GM19035 (cell line): ENCODE measurements around the gene NOTCH1.

Experiments
- ATAC-seq: cut with Tn5 transposase; IDR thresholded peaks from one replicate; pipeline ENCODE4 v1.9.1; 2021; ENCODE audit not compliant: unreplicated experiment

The NOTCH1 gene

DNA sequence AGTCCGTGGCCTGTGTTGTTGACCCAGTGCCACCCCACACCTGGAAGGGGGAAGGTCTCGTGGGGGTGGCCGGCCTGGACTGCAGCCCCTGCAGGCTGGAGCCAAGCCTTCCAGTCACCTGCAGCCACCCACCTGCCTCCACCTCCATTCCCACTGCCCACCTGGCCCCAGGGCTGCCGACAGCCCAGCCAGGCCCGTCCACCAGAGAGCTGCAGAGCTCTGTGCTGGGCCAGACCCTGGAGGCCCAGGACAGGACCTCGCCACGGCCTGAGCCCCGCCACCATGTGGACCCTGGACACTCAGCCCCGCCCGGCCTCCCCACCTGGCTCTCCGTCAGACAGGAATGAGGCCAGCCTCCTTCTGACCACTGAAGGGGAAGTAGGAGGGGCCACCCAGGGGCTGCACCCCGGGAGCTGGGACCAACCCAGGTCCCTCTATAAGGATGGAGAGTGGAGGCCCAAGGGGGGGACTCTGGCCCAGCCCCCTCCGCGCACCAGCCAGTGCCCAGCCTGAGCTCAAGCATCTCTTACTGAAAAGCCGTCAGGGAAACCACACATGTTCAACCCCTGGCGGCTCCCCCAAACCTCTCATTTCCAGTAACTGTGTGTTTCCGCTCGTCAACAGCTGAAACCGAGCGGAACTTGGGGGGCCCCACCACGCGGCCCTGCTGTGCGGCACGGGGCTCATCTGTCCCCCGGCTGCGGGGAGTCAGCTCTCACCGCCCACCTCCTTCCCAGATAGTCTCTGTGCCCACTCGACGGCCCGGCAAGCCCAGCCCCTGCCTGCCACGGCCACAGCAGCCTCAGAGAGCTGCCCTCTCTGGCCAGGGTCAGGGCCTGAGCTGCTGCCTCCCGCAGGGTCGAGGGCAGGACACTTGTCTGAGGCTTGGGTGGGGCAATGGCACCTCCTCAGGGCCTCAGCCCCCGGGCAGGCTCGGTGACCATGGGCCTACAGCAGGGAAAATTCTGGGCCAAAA, 12.8 kb downstream of the NOTCH1 start:
- no peak for ATAC-seq

DNA sequence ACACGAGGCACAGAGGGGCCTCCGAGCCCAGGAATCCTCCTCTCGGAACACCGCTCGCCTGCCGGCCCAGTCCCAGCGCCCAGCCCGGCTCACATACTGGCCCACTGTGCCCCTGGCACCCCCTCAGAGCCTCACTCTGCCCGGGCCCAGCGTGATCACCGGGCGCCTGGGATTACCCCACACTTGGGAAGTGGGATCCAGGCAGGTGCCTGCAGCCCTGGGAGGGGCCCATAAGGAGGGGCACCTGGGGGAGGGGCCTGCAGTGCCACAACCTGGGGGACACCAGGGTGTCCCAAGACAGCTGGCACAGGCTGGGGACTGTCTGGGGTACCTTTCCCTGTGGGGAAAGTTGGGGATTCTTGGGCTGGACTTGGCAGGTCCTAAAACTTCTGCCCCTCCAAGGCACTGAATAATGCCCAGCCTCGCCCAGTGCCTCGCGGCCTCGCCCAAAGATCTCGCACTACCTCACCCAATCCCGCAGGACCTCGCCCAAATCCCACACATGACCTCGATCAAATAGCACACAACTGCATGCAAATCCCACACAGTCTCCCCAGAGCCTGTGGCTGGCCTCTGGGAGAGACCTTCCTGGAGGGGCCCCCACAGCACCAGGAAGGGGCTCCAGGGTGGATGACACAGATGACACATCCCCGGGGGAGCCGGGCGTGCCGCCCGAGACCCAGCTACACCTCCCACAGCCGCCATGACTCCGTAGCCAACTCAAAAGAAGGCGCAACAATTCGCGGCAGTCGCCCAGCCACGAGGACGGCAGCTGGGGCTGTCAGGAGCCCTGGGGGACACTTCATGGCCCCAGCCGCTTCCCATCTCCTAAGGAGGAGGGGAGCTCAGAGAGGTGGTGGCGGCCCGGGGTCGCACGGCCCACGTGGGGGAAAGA, 13.7 kb downstream of the NOTCH1 start:
- no peak for ATAC-seq

DNA sequence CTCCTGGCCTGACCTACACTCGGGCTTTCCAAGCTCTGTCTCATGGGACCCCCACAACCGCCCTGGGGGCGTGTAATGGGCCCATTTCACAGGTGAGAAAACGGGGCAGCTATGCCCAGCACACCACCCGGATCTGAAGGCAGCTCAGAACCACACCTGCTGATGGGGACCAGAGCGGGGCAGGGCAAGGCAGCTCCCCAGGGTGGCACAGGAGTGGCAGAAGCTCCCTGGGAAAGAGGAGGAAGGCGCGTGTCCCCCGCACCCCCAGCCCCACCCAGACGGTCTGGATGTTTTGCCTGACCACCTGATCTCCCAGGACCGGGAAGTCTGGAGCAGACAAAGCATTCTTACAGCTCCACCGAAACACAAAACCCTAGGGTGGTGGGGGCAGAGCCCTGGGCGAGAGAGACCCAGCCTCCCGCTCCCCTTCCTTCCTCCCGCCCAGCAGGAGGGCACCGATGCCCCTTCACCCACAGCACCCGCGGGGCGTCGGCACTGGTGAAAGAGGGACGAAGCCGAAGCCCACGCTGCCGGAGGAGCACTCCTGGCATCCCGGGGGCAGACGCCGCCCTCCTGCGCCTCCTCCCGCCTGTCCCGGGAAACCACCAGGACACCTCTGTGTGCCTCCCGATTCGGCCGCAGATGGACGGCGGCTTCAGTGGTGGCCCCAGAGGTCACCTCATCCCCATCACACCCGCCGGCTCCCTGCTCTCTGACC, 14.5 kb downstream of the NOTCH1 start:
- ATAC-seq: no peak

DNA sequence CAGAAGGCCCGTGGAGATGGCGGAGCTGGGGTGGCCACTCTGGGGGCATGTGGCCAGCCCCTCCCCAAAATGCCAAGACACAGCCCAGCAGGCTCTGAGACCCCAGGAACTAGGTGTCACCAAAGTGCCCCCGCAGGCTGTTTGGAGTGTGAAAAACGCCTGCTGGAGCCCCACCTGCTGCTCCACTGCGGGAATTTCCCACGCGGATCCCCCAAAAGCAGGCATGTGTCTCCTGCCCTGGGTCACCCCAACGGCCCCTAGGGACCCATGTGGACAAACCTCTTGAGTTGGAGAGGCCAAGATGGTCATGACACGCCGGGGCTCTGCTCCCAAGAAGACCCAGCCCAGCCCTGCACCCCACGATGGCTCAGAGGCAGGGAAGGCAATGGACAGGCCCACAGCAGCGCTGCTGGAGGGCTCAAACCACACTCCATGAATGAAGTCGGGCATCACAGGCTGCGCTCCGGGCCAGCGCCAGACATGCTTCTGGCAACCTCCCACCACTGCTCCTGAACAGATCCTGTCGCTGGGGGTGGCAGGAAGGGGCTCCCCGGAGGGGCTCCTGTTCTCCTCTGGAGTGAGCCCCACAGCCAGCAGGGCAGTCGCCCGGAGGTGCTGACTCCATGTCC, 15.3 kb downstream of the NOTCH1 start:
- no peak for ATAC-seq

DNA sequence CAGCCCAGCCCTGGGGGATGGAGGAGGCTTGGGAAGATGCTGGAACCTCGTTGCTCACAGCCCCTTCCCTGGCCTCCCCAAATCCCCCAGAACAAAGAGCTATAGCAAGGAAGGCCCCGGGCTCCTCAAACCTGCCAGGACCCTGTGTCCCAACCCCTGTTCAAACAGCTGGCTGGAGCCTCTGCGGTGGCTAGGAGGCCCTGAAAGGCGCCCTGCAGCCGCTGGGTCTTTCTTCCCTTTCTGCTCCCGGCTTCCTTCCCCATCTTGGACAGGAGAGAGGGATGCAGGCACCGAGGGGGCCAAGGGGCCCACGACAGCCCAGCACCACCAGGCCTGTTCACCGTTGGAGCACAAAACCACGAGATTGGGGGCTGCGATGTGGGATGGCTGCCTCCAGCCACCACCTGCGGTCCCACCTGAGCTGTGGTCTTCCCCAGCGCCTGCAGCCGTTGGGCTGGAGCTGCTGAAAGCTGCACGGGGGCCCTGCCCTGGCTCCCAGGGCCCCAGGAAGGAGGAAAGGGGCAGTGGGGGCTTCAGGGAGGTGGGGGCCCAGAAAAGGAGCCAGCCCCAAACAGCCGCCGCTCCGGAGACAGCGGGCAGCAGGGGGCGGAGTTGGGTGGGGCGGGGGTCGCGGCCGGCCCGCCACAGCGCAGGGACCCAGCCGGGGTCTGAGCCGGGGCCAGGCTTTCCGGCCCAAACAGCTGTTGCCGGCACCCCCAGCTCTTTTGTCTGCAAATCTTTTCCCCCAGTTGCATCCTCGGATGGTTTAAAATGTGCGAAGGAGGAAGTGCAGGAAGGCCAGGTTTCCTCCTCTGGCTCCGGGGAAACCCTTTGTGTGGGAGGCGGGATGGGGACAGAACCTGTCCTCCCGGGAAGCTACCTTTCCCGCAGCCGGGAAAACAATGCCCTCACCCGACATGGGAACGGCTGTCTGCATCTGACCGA, 16.1 kb downstream of the NOTCH1 start:
- ATAC-seq: no peak

DNA sequence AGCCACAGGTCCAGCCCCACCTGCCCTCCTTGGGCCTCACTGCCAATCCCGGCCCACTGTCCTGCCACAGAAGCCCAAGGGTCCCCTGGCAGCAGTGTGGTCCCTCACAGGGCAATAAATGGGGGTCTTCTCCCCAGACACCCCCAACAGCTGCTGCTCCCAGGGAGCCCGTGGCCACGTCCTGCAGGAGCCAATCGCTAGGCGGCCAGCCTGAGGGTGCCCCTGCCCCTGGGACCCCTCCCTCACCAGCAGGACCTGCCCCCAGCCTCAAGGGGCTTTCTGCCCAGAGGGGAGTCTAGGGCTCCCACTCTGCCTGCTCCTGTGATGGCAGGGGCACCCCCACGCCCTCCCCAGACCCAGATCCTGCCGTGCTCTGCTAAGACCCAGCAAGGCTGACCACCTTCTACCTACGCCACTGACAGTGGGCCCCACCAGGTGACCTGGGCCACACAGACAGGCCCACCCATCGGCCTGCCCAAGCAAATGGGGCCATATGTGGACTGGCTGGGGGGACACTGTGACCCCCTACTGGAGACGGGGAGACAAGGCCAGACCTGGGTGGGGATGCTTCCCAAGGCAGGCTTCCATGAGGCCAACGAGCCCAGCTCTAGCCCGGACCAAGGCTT, 17.0 kb downstream of the NOTCH1 start:
- ATAC-seq: no peak

DNA sequence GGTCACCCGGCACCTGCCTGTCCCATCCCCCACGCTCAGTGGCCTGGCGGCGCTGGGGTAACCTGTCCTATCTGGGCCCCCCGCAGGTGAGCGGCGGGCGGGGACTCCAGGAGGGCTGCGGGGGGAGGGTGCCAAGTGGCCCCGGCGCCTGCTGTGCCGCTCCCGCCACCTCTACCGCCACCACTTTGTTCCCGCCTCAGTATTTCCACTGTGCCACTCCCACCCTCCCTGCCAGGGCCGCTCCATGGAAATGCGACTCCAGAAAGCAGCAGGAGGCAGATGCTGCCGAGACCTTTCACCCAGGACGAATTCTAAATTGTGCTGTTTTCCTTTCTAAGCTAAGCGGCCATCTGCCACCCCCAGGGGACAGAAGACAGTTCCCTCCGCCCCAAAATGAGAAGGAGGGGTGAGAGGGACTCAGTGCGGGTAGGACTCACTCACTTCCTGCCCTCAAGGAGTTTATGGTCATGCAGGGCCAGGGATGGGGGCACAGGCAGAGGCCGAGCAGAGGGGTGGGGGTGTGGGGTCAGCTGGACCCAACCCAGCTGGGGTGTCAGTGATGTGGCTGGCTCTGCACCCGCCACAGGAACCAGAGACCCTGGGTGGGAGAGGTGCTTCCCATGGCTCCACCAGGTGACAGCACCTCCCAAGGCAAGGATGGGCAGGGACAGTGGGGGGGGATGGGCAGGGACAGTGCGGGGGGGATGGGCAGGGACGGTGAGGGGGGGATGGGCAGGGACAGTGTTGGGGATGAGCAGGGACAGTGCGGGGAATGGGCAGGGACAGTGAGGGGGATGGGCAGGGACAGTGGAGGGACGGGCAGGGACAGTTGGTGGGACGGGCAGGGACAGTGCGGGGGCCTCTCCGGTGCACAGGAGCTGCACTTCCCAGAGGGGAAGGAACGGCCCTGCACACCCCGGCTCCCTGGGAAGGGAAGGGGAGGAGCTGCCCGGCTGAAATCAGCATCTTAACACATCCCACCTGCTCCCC, 17.8 kb downstream of the NOTCH1 start:
- ATAC-seq: no peak

DNA sequence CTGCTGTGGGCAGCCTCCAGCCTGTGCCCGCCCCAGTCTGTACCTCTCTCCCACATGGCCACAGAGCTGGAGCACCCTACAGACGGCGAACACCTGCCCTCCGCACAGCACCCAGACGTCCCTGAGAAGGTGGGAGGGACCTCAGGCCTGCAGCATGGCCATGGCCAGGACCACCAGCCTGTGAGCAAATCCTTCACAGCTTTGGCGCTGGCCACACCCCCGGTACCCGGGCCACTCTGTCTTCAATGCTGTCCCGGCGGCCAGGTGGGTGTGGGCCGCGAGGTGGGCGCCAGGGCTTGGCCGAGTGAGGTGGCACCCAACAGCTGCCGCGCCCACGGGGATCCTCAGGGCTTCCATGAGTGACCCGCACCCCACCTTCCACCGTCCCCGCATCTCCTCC, 18.7 kb downstream of the NOTCH1 start:
- no peak for ATAC-seq

DNA sequence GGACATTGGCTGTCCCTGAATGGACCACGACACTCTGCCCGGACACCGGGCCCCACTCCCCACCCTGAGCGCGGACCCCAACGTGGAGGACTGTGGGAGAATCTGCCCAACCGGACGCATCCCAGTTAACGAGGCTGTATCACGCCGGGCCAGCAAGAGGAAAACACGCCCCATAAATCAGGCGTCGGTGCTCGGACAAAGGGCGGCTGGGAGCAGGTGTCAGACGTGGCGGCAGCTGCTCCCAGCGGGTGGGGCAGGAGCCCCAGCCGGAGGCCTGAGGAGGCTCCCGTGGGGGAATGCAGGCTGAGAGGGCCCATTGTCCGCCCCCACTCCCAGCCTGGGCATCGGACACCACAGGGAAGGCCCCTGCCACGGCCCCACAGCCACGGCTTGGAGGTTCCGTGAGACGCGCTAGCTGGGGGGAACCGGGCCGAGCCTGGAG, 19.2 kb downstream of the NOTCH1 start:
- no peak for ATAC-seq

DNA sequence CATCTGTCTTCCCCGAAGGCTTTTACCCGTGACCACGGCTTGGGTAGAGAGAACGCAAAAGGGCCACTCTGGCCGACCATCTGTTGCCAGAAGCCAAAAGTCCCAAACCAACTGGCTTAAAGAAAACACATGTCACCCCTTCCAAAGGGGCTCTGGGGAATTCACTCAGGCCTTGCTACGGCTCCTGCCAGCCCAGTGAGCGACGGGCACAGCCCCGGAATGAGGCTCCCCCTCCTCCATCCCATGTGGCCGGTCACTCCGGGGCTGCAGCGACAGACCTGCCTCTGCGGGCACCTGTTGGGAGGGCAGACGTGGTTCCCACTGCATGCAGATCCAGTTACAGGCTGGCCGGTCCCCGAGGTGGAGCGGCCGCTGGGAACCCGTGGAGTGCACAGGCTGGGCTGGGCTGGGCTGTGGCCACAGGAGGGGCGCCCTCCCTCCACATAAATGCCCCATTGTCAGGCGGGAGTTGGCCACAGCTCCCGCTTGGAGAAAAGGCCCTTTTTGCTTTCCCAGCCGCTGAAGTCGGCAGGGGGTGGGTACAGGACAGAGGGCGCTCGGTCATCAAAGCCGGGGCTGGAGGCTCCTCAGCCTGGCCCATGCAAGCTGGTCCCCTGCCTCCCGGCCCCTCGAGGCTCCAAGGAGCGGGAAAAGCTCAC, 19.9 kb downstream of the NOTCH1 start:
- ATAC-seq: no peak

DNA sequence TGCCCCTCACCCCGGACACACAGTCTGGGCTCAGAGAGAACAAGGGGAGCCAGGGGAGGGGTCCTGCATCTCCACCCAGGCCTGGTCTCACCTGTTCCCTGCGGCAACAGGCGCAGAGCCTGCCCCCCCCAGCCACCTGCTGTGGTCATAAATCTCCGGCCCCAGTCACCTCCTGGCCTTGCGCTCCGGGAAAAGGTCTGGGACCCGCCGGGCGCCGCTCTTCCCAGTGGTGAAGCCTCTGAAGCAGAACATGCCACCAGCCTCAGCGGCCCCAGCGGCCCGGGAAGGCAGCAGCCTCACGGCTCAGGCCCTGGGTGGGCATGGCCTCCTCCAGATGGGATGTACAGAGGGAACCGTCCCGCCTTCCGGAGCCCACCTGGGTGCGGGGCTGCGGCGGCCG, 20.6 kb downstream of the NOTCH1 start:
- no peak for ATAC-seq

DNA sequence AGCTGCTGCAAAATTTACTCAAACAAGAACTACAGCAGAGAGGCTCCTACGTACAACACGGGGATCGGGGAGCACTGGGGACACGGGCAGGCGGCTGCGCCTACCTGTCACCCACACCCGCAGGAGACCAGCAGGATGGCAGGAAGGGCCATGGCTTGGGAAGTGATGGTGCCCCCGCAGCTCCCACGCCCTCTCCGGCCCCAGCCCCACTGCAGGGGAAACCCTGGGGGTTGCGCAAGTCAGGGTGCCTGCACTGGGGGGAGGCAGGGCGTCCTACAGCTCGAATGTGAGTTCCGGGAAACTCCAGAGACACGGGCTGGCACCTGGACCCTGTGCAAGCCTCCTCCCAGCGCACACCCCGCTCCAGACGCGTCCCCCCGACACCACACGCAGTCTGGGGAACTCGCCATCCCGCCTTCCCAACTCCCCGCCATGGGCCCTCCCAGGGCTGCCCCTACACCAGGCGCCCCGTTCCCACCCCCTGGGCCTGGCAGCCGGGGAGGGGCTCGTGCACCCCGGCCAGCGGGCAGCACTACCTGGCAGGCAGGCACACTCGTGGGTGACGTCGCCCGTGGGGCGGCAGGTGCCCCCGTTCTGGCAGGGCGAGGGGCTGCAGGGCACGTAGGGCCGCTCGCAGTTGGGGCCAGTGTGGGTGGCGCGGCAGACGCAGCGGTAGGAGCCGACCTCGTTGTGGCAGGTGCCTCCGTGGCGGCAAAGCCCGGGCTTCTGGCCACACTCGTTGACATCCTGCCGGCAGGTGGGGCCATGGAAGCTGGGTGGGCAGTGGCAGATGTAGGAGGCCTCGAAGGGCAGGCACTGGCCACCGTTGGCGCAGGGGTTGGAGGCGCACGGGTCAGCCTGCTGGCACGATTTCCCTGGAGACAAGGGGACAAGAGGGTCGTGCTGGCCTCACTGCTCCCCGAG, 23.3 kb downstream of the NOTCH1 start:
- ATAC-seq: no peak

DNA sequence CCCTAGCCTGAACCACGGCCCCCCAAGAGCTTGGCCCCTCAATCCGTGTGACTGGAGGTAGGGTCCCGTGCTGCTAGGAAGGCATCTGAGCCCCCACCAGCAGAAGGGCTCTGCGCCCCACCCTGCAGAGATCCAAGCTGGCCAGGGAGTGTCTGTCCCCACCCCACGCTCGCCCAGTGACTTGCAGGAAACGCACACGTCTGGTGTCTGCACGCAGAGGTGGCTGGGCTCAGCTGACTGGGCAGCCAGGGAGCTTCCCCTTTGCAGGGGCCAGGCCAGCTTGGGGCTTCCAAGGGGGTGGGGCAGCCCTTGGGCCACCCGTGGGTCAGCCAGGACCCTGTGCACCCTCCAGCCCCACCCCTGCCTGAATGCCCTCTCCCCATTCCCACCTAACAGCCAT, 24.3 kb downstream of the NOTCH1 start:
- no peak for ATAC-seq

DNA sequence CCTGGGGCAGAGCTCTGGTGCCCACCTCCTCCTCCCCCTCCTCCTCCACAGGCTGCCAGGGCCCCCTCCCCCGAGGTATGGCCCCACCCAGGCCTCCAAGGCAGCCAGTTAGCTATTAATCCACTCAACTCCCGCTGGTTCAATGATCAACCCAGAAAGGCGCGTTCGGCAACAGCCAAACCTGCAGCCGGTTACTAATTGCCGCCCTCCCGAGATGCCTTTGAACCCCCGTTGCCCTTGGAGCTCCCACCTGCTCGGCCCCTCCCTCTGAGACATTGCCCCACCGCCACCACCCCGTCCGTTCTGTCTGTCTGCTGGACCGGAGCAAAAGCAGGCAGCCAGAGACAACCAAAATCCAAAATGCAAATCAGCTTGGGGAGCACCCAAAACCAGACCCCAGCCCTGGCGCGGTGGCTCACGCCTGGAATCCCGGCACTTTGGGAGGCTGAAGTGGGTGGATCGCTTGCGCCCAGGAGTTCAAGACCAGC, 25.8 kb downstream of the NOTCH1 start:
- no peak for ATAC-seq

DNA sequence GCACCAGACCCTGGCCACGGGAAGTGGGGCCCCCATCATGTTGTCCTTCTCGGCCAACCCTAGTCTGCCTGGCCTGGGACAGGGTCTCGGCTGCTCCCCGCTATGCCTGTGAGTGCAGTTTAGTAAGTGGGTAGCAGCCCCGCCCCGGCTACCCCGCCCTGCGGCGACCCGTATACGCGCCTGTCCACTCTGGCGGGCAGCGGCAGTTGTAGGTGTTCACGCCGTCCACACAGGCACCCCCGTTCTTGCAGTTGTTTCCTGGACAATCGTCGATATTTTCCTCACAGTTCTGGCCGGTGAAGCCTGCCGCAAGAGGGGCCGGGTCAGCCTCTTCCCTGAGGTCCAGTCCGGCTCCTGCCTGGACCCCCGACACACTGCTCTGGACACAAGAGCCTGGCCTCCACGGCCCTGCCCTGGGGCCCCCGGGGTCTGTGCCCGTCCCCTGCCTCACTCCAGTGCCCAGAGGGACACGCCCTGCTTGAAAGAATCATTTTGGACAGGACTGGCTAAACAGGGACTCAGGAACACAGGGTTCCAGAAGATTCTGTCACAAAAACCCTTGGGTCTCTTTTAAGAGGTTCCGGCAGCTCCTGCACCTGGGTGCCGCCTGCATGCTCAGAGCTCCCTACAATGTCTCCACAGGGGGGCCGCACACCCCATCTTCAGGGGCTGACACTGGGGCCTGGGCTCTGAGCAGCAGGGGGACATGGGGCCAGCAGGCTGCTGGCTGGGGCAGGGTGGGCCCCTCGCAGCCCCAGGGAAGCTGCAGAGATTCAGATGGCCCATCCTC, 26.4 kb downstream of the NOTCH1 start:
- ATAC-seq: no peak
